GM21576 (cell line): ENCODE results near the gene PKNOX2.

ENCODE experiments used
- ATAC-seq: cut with Tn5 transposase; IDR thresholded peaks from one replicate; pipeline ENCODE4 v1.9.1; 2021; ENCODE audit warnings: mild to moderate bottlenecking, moderate library complexity; ENCODE audit not compliant: unreplicated experiment

The PKNOX2 gene

DNA sequence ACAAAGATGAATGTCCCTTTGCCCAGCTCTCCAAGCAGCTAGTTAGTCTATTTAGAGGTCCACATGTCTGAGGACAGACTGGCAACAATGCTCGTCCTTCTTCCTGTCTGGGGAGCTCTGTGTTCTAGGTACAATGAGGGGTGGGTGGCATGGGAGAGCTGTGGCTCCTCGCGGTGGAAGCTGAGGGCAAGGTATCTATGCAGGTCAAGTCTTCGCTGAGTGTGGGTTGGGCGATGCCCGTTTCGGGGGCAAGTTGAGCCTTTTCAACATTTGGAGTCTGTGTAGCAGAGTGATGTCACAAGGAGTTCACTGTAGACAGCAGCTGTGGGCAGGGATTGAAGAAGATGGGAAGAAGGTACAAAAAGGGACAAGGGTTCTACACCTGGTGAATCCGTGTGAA is 168.3 kb downstream of the PKNOX2 start:
- ATAC-seq = no peak

DNA sequence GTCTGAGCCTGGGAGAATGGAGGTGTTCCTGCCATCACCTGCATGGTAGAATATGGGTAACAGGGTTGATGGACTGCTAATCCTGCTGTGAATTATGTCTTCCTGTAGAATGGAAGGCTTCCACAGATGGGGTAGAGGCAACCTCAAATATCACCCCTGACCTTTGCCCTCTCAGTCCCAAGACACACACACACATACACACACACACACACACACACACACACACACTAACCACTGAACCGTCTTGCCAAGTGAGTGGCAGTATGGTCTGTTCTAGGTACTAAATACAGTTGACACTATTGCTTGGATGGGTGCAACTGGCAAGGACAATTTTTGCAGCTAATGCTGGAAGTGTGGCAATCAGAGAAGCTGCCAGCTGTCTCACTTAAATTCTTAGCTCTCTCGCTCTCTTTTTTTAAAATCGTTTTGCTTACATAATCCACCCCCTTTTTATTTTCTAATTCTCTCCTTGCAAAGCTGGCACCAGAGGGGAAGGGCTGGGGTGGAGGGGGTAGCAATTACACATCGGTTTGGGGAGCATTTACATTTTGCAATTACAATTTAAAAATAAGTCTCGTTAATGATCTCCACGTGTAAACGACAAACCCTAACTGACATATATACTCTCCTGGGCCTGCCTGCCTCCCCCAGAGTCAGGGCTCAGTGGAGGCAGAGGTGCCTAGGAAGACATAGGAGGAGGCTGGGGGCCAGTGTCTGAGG is 169.0 kb downstream of the PKNOX2 start:
- ATAC-seq = no peak

DNA sequence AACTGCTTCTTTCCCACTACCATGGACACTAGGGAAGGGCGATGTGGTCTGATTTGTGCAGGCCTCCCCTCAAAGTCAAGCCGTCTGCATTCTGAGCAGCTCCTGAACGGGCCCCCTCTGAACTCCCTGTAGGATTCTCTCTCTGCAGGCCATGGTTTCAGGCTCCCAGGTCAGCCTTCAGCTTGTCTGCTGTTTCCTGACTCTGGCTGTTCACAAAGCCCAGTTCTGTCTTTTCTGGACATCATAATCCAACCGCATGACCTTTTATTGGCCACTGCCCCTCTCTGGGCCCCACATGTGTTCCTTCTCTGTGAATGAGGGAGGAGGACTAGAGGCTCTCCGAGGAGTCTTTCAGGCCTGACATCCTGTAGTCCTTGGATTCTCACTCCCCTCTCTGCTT is 170.6 kb downstream of the PKNOX2 start:
- ATAC-seq = no peak

DNA sequence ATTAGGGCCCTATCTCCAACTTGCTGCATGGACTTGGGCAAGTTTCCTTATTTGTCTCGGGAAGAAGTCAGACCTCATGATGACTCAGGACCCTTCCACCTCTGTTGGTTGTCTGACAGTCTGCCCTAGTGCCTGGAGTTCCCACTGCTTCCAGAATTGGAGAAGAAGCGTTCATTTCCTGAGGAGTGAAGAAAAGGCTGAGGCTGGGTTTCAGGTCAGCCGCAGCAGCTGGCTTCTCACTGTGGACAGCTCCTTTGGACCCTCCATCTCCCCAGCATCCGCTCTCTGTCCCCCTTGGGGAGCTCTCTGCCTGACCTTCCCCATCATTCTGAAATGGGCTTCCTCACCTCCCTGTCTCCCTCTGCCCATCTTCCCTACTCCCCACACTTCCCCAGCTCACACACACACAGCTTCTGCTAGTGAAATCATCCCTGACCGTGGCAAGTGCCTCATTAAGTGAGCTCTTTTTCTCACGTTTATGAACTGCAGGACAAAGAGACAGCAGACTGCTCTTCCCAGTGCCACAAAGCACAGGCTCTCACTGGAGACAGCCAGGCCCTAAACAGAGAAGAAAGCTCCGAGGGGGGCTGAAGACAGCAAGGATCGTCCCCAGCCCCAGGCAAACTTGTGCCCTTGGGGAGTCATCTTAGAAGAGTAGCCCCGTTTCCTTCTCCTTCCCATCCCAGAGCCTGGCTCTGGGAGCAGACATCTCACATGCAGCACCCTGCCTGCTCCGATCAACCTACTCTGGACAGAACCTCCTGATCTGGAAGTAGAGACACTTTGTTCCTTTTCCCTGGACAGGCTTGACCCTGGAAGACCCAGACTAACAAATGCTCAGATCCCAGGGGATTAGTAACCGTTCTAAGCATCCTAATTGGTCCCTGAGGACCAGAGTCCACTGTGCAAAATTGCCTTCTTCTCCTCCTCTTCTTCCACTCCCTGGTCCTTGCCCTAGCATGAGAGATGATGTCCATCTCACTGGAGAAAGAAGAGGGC is 173.6 kb downstream of the PKNOX2 start:
- ATAC-seq = no peak

DNA sequence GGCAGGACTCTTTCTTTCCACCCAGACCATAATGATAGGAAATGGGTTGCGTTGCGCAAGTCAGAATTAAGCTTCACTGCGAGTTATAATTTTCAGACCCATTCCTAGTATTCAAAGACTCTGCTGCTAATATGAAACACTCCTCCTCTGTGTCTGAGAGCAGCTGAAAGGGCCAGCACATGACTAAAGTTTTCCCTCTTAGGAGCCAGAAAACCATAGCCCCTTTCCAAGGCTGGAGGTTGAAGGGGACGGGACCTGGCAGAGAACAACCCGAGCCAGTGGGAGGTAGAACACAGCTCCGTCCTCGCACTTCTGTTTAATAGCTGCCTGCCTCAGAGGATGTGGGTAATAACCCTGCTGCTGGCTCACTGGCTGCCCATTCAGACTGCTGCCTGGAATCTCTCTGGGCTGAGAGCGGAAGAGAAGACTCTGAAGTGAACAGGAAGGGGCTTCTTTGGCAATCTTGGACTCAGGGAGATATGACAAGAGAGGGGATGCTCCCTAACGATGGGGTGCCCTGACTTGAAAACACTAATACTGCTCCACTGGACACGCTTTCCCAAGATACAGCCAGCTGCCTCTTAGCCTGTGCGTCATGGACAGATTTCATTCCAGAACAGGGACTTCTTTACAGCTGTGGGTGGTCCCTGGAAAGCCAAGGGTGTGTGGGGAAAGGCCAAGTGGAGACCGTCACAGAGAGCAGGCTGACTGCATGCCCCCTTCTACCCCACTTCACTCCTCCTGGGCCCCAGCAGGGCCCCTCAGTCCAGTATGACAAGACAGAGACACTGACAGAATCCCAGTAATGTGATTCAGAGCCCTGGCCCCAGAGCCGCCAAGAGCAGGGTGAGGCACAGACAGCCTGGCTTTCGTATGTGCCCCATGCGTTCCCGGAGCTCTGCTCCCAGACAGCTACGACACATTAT is 174.6 kb downstream of the PKNOX2 start:
- no peak for ATAC-seq

DNA sequence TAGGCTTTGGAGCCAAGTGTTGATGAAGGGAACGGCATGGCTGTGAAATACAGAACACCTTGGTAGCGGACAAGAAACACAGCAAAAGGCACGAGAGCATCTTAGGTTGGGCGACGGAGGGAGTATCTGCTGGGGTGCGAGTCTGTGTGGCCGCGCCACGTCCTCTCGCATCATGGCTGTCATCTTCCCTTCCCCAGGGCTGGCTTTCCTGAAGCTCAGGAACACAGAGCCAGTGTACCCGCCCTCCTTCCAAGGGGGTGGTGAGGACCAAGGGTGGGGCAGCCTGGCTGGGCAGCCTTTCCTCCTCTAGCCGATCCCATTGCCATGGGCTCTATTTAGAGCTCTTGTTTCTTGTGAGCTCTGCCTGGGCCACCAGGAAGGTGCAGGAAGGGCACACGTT is 177.1 kb downstream of the PKNOX2 start:
- ATAC-seq = no peak

DNA sequence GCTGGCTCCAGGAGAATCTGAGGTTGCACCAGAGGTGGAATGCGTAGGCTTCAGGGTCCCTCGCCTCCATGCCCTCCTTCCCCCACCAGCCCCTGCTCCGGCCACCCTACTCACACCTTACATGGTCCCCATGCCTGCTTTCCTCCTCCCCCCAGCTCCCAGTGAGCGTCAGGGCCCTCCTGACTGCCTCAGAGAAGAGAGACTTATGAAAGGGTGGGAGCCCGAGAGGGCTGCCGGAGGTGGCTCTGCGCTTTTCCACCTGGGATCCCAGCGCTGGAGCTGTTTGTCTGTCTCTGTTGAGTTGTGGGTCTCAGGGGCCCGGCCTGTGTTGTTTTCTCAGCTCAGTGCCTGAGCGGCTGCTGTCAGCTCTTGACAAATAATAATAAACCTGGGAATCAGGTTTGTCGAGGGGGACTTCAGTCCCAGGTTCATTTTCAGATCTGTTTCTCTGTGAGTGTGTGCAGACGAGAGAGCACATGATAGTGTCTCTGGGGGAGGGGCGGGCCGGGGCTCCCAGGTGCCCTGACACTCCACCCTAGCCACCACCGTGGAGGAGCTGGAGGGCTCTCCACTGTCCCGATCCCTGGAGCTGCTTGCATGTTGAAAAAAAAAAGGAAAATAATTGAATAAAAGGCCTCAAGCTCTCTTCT is 177.9 kb downstream of the PKNOX2 start:
- ATAC-seq = no peak

DNA sequence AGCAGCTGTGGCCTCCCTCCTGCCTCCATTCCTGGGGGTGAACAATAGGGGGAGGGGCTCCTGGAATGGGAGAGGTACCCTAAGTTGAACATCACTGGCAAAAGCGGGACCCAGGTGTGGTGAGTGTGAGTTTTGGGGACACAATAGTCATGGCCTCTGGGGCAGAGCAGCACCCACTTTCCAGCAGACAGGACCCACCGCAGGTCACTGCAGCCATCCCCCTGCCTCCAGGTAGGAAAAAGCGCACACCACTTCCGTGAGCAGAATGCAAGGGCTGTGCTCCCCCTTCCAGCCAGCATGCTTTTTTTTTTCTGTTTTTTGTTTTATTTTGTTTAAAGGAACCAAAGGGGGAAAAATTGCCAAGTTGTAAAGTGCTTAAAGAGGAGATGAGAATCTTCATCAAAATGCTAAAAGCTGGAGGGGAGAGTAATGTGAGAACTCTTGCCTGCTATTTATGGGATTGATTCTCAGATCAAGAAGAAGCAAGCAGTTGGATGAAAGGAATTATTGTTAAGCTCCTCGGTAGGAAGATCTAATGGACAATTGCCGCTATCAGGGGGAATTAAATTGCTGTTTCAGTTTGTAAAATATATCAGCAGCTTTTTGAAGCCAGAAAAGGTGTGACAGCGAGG is 178.7 kb downstream of the PKNOX2 start:
- ATAC-seq = no peak

DNA sequence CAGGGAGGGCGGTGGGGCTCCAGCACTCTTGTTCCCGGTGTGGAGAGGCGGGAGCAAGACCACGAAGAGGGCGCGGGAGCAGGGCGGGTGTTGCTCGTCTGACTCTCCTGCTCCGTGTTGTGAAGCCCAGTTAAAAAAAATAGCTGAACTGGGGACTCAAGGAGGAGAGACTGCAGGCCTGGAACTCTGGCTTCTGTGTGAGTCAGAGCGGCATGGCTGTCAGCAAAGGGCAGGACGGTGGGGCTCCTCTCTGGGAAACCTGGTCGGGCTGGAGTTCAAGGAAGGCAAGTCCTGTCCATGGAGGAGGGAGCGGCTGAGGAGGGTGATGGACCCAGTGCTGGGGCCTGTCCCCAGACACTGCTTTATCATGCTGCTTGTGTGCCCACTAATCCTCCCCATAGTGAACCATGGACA is 179.2 kb downstream of the PKNOX2 start:
- no peak for ATAC-seq

DNA sequence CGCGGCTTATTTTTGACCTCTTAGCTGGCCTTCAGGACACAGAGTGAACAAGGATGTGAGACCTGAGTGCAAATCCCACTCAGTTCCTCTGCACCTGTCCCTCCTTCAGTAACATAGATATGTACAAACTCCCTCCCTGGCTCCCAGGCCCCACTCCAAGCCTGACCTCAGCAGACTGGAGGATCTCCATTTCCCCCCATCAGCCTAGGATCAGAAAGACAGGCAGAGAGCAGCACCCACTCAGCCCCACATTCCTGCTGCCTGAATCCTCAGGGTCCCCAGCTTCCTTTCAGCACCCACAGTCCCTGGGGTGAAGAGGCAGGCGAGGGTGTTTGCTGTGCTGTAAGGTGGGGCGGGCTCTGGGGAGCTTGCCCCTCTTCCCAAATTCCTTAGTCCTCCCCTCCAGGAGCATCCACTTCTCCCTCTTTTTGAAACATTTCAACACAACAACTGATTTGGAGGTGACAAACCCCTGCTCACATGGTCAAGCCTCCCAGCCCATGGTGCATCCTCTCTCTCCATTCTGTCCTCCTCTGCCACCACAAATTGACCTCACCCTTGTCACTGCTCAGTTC is 180.4 kb downstream of the PKNOX2 start:
- no peak for ATAC-seq

DNA sequence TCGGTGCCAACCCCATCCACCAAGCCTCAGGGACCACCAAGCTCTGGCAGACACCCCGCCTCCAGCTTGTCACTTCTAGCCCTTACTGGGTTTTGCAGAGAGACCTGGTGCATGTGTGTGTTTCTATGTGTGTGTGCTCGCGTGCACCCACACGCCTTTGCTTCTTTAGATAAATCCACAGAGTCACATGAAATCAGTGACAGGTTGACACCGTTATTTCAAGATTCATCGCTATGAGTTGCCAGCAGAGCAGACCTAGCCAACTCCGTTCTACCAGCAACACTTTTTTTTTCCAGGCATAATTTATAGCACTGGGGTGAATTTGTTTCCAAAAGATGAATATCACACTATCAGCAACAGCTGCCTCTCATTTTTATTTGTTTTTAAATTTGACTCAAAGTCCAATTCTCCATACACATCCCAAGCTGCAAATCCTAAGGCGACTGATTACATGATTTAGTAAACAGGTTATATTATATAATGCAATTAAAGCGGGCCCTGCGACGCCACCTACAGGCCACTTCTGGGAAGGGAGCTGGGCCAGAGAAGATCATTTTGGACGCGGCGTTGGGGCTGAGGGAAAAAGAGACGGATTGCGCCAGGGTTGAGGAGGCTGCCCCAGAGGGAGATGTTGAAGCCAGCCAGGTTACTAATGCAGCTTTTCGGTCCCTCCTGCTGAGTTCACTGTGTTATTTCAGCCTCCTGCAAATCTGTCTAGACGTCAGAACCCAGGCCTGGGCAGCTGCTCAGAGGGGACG is 181.0 kb downstream of the PKNOX2 start:
- no peak for ATAC-seq

DNA sequence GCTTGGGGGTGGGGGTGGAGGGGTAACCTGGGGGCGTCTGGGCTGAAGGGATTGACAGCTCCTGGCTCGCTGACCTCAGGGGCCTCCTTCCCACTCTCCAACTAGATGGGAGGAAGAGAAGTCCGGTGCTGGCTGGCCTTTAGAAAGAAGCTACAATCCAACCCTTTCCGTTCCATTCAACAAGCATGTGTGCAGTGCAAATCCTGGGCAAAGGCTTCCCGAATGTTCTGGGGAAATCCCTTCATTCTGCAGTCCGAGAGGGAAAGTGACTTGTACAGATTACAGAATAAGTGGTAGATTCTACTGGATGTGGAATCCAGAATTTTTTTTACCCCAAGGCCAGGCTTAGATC is 181.6 kb downstream of the PKNOX2 start:
- ATAC-seq = no peak

DNA sequence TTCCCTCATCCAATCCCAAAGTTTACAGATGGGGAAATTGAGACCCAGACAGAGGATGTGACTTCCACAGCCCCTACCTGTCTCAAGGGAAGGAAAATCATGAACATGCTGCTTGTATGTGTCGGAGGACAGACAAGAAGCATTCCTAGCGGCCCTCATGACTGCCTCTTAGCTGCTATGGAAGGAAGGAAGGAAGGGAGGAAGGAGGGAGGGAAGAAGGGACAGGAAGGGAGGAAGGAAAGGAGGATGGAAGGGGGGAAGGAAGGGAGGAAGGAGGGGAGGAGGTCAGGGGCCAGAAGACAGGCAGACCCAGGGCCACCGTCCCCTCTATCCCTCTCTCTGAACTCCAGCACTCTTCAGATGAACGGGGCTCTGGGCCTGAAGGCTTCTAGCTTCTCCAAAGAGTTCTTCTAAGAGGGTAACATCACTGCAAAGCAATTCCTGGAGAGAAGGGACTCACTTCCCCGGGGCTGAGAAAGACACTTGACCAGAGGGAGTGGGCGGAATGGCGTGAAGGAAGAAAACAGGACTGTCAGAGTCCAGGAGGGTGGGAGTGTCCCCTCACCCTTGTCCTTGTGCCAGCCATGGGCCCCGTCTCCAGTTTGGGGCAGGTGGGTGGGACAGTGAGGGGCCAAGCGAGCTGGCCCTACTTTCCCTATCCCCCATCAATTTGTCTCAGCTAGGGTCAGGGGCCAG is 182.2 kb downstream of the PKNOX2 start:
- no peak for ATAC-seq

DNA sequence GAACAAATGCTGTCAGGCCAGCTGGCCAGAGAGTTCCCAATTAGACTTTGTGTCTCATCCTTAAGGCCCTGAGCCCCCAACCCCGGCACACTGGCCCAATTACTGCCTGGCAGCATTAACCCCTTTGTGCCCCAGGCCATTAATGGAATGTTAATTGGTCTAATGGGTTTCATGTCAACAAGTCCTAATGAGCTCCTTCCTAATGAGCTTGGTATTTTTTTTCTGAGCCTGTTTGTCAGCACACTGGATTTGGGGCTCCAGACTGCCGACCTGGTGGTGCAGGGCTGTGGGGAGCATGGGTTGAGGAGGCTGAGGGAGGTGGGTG is 182.7 kb downstream of the PKNOX2 start:
- ATAC-seq = no peak

DNA sequence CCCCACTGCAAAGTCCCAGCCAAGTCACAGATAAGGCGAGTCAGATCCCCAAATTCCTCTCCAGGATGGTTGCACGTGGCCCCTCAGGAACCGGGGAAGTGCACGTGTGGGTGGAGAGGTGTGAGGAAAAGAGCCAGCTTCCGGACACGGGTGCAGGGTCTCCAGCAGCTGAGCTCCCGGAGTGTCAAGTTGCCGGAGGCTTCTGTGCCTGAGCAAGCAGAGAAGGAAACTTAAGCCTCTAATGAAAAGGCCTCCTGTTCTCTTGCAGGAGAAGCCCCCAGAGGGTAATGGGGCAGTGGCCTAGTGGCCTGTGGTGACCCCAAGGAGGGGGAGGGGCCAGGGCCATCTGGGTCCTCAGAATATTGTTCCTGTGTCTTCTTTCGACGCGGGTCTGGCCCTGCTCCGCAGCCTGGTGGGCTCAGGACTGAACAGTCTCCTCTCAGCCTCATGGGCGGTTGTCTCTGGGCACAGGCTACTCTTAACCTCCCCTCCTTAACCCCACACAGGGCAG is 183.6 kb downstream of the PKNOX2 start:
- no peak for ATAC-seq

DNA sequence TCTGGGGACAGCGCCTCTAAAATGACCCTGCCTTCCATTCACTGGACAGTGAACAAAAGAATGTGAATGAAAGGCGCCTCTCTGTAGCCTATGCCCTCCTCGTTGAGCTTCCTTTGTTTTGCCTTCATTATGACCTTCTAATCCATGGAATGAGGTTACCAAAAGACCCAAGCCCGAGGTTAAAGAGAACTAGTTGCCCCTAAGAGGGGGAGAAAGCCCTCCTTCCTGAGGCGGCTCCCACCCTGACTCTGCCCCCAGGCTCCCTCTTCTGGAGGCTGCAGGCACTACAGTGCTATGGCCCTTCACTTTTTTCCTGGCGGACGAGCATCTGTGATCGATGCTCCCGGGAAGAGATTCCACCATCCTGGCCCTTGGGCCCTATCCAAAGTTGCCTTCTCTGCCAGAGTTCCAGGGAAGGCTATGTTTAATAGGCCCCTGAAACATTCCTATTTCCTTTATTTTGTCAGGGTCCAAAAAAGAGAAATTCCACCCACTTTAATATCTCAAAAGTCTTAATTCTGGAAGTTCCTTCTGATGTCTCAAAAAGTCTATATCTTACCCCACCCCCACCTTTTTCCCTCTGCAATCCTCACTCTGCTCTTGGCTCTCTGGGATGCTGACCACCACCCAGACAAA is 184.2 kb downstream of the PKNOX2 start:
- peak; percentile 53 for ATAC-seq

DNA sequence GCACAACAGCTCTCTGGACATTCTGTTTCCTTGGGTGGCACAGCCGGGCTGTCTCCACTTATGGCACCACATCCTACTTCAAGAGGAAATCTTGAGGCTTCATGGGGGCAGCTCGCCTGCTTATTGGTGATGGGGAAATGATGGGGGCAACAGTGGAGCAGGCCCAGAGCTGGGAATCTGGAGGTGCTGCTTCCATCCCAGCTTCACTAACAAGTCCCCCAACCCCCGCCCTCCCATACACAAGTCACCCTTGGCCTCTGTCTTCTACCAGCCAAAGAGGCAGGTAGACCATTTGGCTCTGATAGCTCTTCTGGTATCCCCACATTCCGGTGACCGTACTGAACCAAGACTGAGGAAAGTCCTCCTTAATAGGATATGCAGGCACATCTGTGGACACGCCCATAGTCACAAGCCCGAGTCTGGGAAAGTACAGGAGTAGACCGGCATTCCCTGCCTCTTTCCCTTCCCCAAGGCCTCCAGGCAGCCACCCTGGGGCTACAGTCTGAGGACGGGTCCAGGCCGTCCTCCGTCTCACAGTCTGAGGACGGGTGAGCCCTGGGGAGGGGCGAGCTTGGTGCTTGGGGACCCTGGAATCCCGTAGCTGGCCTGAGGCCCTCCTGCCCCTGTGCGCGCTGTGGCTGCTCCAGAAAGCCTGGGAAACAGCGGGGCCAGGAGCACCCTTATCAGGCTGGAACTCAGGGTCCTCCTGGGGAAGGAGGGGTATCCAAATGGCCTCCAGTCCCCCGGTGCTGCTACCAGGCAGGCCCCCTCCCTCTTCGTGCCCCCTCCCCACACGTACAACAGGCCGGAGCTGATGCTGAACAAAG is 185.9 kb downstream of the PKNOX2 start:
- ATAC-seq = no peak
